ENCODE data around the gene ZNF274. TPM values are rescaled to one million over a fixed set of nuclear protein-coding genes. Genes with fewer than 3 reads are reported as not detected.
A peak's percentile ranks its signal among the peaks of the same experiment; 100 is the strongest.

ZNF274 gene
- total RNA-seq, 6 donors from 2014 or later: 19.0 to 63.9 (median 26.4) TPM

GRCh38 chr19:58153386-58153785 is 29.5 kb upstream of the ZNF274 start:
- no peak for TF ChIP-seq EP300 (IDR thresholded peaks at IDR 0.05)
- TF ChIP-seq POLR2A (IDR thresholded peaks at IDR 0.05): no peak
- TF ChIP-seq CTCF (IDR thresholded peaks at IDR 0.05): no peak
- TF ChIP-seq POLR2AphosphoS5 (IDR thresholded peaks at IDR 0.05): no peak
- ATAC-seq (ENCODE audit: low FRiP score in 2 of 2) (no peak), DNase-seq (no peak)
- no peaks in the 10 kb centered on the region for H3K36me3 ChIP-seq
- 92 to 93% methylated on average over 2 of the region's 2 CpGs for WGBS, 2 donors
- peaks cover 4 to 27% (median 22%) of the 10 kb centered on the region in 4 donors for H3K9me3 ChIP-seq
- no peaks in the 10 kb centered on the region for H3K27me3 ChIP-seq
- H3K4me3 ChIP-seq: no peak overlapping the region
- H3K4me1 ChIP-seq: peaks cover 14 to 45% (median 20%) of the 10 kb centered on the region in 4 donors
- no peak overlapping the region for H3K27ac ChIP-seq

GRCh38 chr19:58154287-58154678 is 28.6 kb upstream of the ZNF274 start:
- WGBS, 2 donors: 12% methylated on average over 12 of the region's 12 CpGs
- DNase-seq: peak in 1 of 2 donors; percentile 45
- no peaks in the 10 kb centered on the region for H3K36me3 ChIP-seq
- H3K4me1 ChIP-seq: peaks cover 14 to 39% (median 20%) of the 10 kb centered on the region in 4 donors
- peaks cover 0 to 20% (median 16%) of the 10 kb centered on the region in 4 donors for H3K9me3 ChIP-seq
- H3K4me3 ChIP-seq: peak overlapping the region; percentile 64 to 99 (median 94)
- H3K27me3 ChIP-seq: no peaks in the 10 kb centered on the region
- peak in 1 of 2 donors; percentile 41 for ATAC-seq (ENCODE audit: low FRiP score in 2 of 2)
- H3K27ac ChIP-seq: peak overlapping the region; percentile 85 to 97 (median 90)
- TF ChIP-seq POLR2A (IDR thresholded peaks at IDR 0.05): no peak

- H3K4me1 ChIP-seq: peaks cover 14 to 33% (median 16%) of the 10 kb centered on the region in 4 donors
- peak; percentile 98 to 99 for ATAC-seq (ENCODE audit: low FRiP score in 2 of 2)
- H3K9me3 ChIP-seq: peaks cover 0 to 14% (median 9%) of the 10 kb centered on the region in 4 donors
- H3K4me3 ChIP-seq: peak overlapping the region; percentile 64 to 99 (median 94)
- H3K27me3 ChIP-seq: no peaks in the 10 kb centered on the region
- peak overlapping the region; percentile 85 to 97 (median 90) for H3K27ac ChIP-seq
- H3K36me3 ChIP-seq: no peaks in the 10 kb centered on the region
- DNase-seq: peak; percentile 93 to 99
- peak in 1 of 4 donors; percentile 27 for TF ChIP-seq EP300 (IDR thresholded peaks at IDR 0.05)
- peak; percentile 92 to 100 (median 98) for TF ChIP-seq CTCF (IDR thresholded peaks at IDR 0.05)
- peak; percentile 68 to 88 for TF ChIP-seq POLR2AphosphoS5 (IDR thresholded peaks at IDR 0.05)
- peak in 3 of 4 donors; percentile 55 to 78 (median 78) for TF ChIP-seq POLR2A (IDR thresholded peaks at IDR 0.05)
- WGBS, 2 donors: 7 to 9% methylated on average over 23 to 33 of the region's 85 CpGs
Observed at GRCh38 chr19:58154679-58155648, 27.9 kb upstream of the ZNF274 start.

- TF ChIP-seq CTCF (IDR thresholded peaks at IDR 0.05) (no peak), POLR2AphosphoS5 (IDR thresholded peaks at IDR 0.05) (no peak), POLR2A (IDR thresholded peaks at IDR 0.05) (no peak), EP300 (IDR thresholded peaks at IDR 0.05) (no peak)
- DNase-seq (peak in 1 of 2 donors; percentile 77), ATAC-seq (ENCODE audit: low FRiP score in 2 of 2) (no peak)
- H3K27me3 ChIP-seq: no peaks in the 10 kb centered on the region
- H3K36me3 ChIP-seq: no peaks in the 10 kb centered on the region
- WGBS, 2 donors: 91 to 95% methylated on average over 13 to 33 of the region's 53 CpGs
- H3K27ac ChIP-seq: no peak overlapping the region
- H3K9me3 ChIP-seq: peaks cover 4 to 23% (median 18%) of the 10 kb centered on the region in 4 donors
- H3K4me3 ChIP-seq: no peak overlapping the region
- peaks cover 5 to 24% (median 12%) of the 10 kb centered on the region in 4 donors for H3K4me1 ChIP-seq
Observed at GRCh38 chr19:58157045-58157728, 25.7 kb upstream of the ZNF274 start.

GRCh38 chr19:58166268-58166667 is 16.6 kb upstream of the ZNF274 start:
- WGBS, 2 donors: 79 to 85% methylated on average over 1 of the region's 1 CpG
- no peak for ATAC-seq (ENCODE audit: low FRiP score in 2 of 2)
- Histone ChIP-seq H3K9me3 (peaks cover 59 to 99% (median 91%) of the 10 kb centered on the region in 4 donors), H3K4me3 (no peak overlapping the region), H3K36me3 (no peaks in the 10 kb centered on the region), H3K4me1 (no peaks in the 10 kb centered on the region), H3K27ac (no peak overlapping the region), H3K27me3 (no peaks in the 10 kb centered on the region)
- DNase-seq: no peak
- TF ChIP-seq POLR2A (IDR thresholded peaks at IDR 0.05) (no peak), POLR2AphosphoS5 (IDR thresholded peaks at IDR 0.05) (no peak), CTCF (IDR thresholded peaks at IDR 0.05) (no peak), EP300 (IDR thresholded peaks at IDR 0.05) (no peak)
